GM19395 (cell line): ENCODE measurements around the gene FANK1.

ENCODE experiments used
- ATAC-seq: cut with Tn5 transposase; IDR thresholded peaks from one replicate; pipeline ENCODE4 v1.9.1; 2021; ENCODE audit warnings: mild to moderate bottlenecking, moderate library complexity; ENCODE audit not compliant: unreplicated experiment

The FANK1 gene, protein sequence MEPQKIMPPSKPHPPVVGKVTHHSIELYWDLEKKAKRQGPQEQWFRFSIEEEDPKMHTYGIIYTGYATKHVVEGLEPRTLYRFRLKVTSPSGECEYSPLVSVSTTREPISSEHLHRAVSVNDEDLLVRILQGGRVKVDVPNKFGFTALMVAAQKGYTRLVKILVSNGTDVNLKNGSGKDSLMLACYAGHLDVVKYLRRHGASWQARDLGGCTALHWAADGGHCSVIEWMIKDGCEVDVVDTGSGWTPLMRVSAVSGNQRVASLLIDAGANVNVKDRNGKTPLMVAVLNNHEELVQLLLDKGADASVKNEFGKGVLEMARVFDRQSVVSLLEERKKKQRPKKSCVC

DNA sequence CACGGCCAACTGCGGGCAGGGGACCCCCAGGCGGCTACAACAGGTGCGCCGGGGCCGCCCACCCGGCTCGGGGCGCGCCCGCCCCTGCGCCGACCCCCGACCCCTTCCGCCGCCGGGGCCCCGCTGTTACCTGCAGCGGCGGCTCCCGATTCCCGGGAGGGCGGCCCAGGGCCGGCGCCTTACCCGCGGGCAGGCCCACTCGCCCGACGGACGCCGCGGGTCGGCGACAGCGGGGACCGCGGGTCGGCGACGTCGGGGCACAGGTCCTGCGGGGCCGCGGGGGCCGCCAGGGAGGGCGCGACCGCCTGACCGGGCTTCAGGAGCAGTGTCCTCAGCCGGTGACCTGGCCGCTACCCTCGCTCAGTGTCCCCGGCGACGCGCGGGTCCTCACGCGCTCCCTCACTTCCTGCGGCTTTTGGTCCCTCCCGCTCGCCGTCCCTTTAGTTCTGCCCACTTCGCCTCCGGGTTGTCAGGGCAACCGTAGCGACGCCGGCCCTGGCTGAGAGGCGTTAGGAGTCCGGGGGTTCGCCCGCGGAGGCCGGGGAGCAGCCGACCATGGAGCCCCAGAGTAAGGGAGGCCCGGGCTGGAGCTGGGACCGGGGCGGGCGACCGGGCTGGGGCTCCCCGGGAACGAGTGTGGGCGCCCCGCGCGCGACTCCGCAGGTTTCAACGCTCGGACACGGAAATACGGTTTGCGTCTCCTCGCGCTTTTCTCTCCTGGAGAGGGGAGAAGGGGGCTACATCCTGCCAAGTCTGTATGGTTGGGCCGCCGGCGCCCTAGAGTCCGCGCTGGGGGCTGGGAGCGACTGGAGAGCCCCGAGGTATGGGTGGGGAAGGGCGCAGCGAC is at the start of gene FANK1:
TSS of gene FANK1 (plus strand) at position 477 of the 847 bp plus-strand sequence. CDS start at position 556, 79 bp downstream.
- ATAC-seq, result peak; percentile 85

GRCh38 chr10:125846894-125847293 is 49.5 kb upstream of the FANK1 start:
- ATAC-seq, result peak; percentile 49

DNA sequence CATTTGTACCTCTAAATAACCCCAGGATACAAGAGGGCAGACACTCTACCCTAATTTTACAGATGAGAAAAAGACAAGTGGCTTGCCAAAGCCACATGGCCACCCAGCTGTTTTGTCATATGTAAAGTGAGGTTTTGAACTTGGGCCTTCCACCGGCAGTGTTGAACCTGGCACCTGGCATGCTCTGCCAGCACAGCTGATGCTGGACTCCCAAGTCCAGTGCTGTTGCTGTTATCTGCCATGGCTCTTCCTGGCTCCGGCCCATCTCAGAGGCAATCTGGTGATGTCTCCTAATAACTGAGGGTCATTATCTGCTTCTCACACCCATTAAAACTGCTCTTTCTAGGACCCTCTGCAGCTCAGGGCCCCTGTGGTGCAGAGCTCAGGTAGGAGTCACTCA is 48.0 kb upstream of the FANK1 start:
- no peak for ATAC-seq

GRCh38 chr10:125848857-125849256 is 47.5 kb upstream of the FANK1 start:
- no peak for ATAC-seq

GRCh38 chr10:125849448-125849847 is 46.9 kb upstream of the FANK1 start:
- no peak for ATAC-seq

GRCh38 chr10:125850766-125851731 is 45.3 kb upstream of the FANK1 start:
- ATAC-seq, result no peak

DNA sequence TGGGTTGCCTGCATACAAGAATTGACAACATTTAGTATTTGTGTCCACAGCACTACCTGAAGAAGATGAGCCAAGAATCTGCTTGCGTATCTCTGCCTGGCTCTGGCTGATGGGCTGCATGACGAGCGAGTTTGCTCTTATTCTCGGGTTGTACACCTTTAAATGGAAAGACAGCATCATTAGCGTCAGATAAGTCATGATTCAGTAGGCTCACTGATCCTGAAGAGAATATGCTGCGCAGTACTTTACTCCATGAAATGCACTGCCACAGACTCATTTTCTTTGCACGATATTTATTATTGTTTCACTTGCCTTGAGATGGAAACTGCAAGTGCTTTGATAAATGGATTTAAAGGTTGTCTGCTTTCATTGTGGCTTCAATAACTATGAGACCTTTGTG is 43.9 kb upstream of the FANK1 start:
- no peak for ATAC-seq

GRCh38 chr10:125857185-125857760 is 39.1 kb upstream of the FANK1 start:
- ATAC-seq, result no peak

DNA sequence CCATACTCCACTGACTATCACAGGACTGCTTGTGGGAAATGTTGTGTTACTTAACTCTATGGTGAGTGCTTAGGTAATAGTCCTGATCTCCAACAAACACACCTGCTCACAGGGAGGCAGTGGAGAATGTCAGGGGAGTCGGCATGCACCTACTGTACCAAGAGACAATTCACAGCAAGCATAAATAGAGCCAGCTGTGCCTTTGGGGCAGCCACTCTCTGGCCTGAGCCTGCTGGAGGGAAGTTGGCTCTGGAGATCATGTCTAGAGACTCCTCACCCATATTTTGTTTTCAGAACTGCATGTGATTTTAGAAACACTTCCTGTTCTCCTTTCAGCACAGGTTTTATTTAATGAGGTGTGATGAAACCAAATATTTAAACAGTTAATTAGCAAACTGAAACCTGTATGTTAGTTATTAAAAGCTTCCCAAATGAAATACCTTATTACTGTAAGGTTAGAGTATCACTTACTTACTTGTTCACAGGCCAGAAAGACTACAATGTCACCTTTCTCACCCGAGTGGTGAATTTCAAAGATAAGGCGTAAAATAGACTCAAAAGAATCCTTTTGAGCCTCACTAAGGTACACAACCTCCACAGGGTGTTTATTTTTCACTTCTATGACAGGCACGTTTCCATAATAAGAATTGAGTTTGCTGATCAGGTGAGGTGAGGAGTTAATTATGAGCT is 37.1 kb upstream of the FANK1 start:
- no peak for ATAC-seq

DNA sequence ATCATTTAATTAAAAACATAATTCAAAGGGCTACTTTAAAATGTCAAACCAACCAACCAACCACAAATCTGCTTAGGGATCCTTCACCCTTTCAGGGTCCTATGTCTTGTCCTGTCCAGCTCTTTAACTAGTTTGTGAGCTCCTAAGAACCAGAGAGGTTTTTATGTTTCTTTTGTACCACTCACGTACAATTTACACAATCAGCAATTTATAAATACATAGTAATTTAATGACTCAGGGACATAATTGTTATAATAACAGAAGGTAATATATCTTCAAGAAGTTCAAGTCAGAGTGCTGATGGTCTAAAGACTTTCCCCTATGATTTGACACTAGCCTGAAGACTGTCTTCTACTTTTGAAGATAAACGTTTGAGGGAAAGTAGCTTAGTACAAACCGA is 31.2 kb upstream of the FANK1 start:
- no peak for ATAC-seq

GRCh38 chr10:125866421-125867029 is 29.8 kb upstream of the FANK1 start:
- ATAC-seq, result no peak

DNA sequence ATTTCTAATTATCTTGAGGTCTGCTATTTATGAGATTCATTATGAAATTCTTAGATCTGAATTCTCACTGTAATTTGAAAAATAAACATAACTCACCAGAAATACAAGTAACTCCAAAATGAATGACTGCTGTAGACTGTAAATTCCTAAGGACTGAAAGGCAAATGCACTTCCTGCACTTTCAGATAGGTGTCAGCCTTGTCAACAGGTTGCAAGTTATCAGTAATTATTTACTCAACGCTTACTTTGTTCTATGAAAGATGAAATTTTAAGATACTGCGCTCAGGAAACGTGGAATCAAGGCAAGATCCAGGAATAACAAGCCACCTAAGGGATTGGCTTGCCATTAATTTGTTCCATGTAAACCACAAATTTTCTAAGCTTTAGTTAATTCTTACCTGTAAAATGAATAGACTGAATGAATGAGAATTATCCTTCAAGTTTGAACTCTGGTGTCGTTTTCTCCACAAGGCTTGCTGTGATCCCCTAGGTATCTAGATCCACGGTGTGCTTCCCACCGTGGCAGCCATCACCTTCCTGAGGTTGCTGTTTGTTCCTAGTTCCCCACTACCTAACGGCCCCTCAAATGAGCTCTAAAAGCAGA is 27.9 kb upstream of the FANK1 start:
- ATAC-seq, result peak; percentile 63

DNA sequence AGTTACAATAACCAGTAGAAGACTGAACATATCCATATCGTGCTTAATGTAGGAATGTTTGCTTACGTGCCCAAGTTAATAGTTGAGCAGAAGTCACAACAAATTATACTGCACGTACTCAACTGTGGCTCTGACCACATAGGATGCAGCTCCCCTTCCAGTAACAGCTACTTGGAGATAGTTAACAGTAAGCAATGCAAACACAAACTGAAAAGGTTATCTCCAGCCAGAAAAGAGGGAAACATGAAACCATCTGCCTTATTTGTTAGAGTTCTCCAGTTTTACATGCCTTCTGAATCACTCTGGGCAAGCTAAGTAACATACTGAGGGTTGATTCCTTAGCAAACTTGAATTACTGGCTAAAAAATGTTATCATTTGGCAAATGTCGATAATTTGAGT is 25.0 kb upstream of the FANK1 start:
- no peak for ATAC-seq

- no peak for ATAC-seq
Measured at GRCh38 chr10:125878957-125879835, 17.2 kb upstream of the FANK1 start.

DNA sequence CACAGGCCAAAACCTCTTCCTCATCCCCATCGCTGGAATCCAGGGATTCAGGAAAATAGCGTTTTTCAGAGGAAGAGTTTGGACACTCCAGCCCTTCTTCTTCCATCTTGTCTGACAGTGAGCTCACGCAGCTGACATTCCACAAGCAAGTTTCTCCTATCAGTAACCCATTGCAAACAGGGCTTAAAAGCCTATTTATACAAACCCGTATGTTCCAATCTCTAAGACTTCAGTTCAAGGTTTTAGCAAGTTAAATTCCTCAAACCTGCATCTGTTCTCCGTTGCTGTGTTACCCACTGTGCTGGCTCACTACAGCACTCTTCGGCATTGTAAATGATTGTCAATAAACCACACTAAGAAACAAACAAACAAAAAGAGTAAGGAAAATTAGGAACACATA is 15.6 kb upstream of the FANK1 start:
- ATAC-seq, result no peak

- ATAC-seq, result no peak
Measured at GRCh38 chr10:125881192-125881591, 15.2 kb upstream of the FANK1 start, which contains the start of gene DHX32. Gene DHX32, minus strand, starts transcription at chr10:125881292. Its CDS starts 468 bp downstream, at chr10:125880824.

DNA sequence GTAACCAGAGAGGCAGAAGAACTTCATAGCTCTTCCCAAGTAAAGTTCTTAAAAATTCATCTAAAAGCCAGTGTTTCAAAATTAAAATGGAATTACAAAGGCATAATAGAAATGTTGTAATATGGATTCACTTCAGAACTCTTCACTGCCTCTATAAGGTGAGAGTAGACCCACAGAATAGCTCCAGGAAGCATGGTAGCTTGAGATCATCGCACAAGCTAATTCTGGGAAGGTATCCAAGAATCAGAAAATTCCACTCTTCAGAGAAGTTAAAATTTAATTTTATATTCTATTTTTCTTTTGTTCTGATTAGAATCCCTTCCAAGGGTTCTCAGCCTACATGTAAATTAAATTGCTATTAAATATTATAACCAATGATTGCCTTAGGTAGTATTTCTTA is 13.8 kb upstream of the FANK1 start:
- no peak for ATAC-seq

GRCh38 chr10:125883211-125883610 is 13.2 kb upstream of the FANK1 start:
- ATAC-seq, result no peak
